ENCODE results near the gene ZFP1.

Gene ZFP1

GRCh38 chr16:75121949-75122568 lies 26.3 kb upstream of the ZFP1 start:
- TF ChIP-seq OSR1 (CRISPR knock-in tag; IDR thresholded peaks at IDR 0.05) (no peak), ZFP3 (CRISPR knock-in tag; IDR thresholded peaks at IDR 0.05) (no peak), ARNTL (CRISPR knock-in tag; IDR thresholded peaks at IDR 0.05; ENCODE audit: borderline replicate concordance, low read depth) (no peak), ZNF565 (CRISPR knock-in tag; conservative IDR thresholded peaks at IDR 0.05; ENCODE audit: low read depth) (no peak), BACH2 (CRISPR knock-in tag; IDR thresholded peaks at IDR 0.05; ENCODE audit: borderline replicate concordance) (no peak), ZNF8 (CRISPR knock-in tag; IDR thresholded peaks at IDR 0.05) (no peak)
- no peak for ATAC-seq

GRCh38 chr16:75122609-75123008 lies 25.7 kb upstream of the ZFP1 start:
- TF ChIP-seq TSHZ2 (CRISPR knock-in tag; IDR thresholded peaks at IDR 0.05) (no peak), RARB (CRISPR knock-in tag; IDR thresholded peaks at IDR 0.05) (no peak), OSR1 (CRISPR knock-in tag; IDR thresholded peaks at IDR 0.05) (no peak), TOX (CRISPR knock-in tag; IDR thresholded peaks at IDR 0.05; ENCODE audit: borderline replicate concordance) (no peak), ZFP3 (CRISPR knock-in tag; IDR thresholded peaks at IDR 0.05) (no peak), BACH2 (CRISPR knock-in tag; IDR thresholded peaks at IDR 0.05; ENCODE audit: borderline replicate concordance) (no peak), PATZ1 (CRISPR knock-in tag; IDR thresholded peaks at IDR 0.05; ENCODE audit: borderline replicate concordance) (no peak), ESRRG (CRISPR knock-in tag; IDR thresholded peaks at IDR 0.05) (no peak), PPARA (CRISPR knock-in tag; IDR thresholded peaks at IDR 0.05; ENCODE audit: borderline replicate concordance) (no peak), POU6F1 (CRISPR knock-in tag; IDR thresholded peaks at IDR 0.05; ENCODE audit: borderline replicate concordance, low read depth) (no peak), CREB5 (CRISPR knock-in tag; IDR thresholded peaks at IDR 0.05; ENCODE audit: low read depth) (no peak), ISL1 (CRISPR knock-in tag; IDR thresholded peaks at IDR 0.05) (no peak), ZC3H10 (CRISPR knock-in tag; IDR thresholded peaks at IDR 0.05) (no peak), GLIS3 (CRISPR knock-in tag; IDR thresholded peaks at IDR 0.05) (no peak), ZNF70 (CRISPR knock-in tag; IDR thresholded peaks at IDR 0.05) (no peak), SNAI2 (CRISPR knock-in tag; IDR thresholded peaks at IDR 0.05) (no peak), CSRNP3 (CRISPR knock-in tag; IDR thresholded peaks at IDR 0.05) (no peak), CSDC2 (CRISPR knock-in tag; IDR thresholded peaks at IDR 0.05) (no peak), ZNF8 (CRISPR knock-in tag; IDR thresholded peaks at IDR 0.05) (no peak), ZFP30 (CRISPR knock-in tag; IDR thresholded peaks at IDR 0.05) (no peak)
- no peak for ATAC-seq
